ENCODE results near the gene AKAP13. TPM values are rescaled to one million over a fixed set of nuclear protein-coding genes. Genes with fewer than 3 reads are reported as not detected.

The AKAP13 gene
- total and polyA plus RNA-seq, 2 of the 13 experiments (the other 11 are each of a cell fraction or from before 2014, with no cell fraction given) = 6.7 to 27.1 TPM

- TF ChIP-seq ZFP91 (CRISPR knock-in tag; IDR thresholded peaks at IDR 0.05; ENCODE audit: borderline replicate concordance) (peak; percentile 57; the same call in 1 of the 2 replicates), ATF4 (CRISPR knock-in tag; IDR thresholded peaks at IDR 0.05) (no peak), ZNF776 (CRISPR knock-in tag; IDR thresholded peaks at IDR 0.05) (0 out of 2 replicates have a peak, but pooled peaks have one; percentile 54), SCMH1 (CRISPR knock-in tag; IDR thresholded peaks at IDR 0.05; ENCODE audit: borderline replicate concordance) (no peak), HNRNPLL (IDR thresholded peaks at IDR 0.05; ENCODE audit: low read depth, low read length, poor library complexity, severe bottlenecking) (peak; percentile 60), RAD21 (CRISPR knock-in tag; IDR thresholded peaks at IDR 0.05) (peak; percentile 35; the same call in 1 of the 2 replicates), DRAP1 (CRISPR knock-in tag; IDR thresholded peaks at IDR 0.05) (no peak), FOSL1 (CRISPR knock-in tag; IDR thresholded peaks at IDR 0.05; ENCODE audit: borderline replicate concordance) (no peak), ZNF563 (CRISPR knock-in tag; IDR thresholded peaks at IDR 0.05) (0 out of 2 replicates have a peak, but pooled peaks have one; percentile 11), ZNF704 (CRISPR knock-in tag; IDR thresholded peaks at IDR 0.05; ENCODE audit: borderline replicate concordance) (no peak), SMAD3 (CRISPR knock-in tag; IDR thresholded peaks at IDR 0.05) (no peak), REXO4 (CRISPR knock-in tag; IDR thresholded peaks at IDR 0.05; ENCODE audit: borderline replicate concordance) (no peak), SIX1 (CRISPR knock-in tag; IDR thresholded peaks at IDR 0.05; ENCODE audit: borderline replicate concordance) (no peak), JARID2 (CRISPR knock-in tag; IDR thresholded peaks at IDR 0.05; ENCODE audit: insufficient replicate concordance) (no peak), RNF219 (CRISPR knock-in tag; IDR thresholded peaks at IDR 0.05) (no peak), ZNF777 (CRISPR knock-in tag; IDR thresholded peaks at IDR 0.05) (peak; percentile 95), HNRNPK (IDR thresholded peaks at IDR 0.05; ENCODE audit: low read depth, low read length, poor library complexity, severe bottlenecking) (peak; percentile 31), ERF (CRISPR knock-in tag; IDR thresholded peaks at IDR 0.05) (0 out of 2 replicates have a peak, but pooled peaks have one; percentile 10), GMEB1 (CRISPR knock-in tag; IDR thresholded peaks at IDR 0.05; ENCODE audit: borderline replicate concordance) (no peak), ZBTB7A (CRISPR knock-in tag; IDR thresholded peaks at IDR 0.05) (peak; percentile 71)
Measured at GRCh38 chr15:85380812-85381642, 624 bp downstream of the AKAP13 start (continued).
